HepG2 (cell line): ENCODE results near the gene VIT. TPM values are rescaled to one million over a fixed set of nuclear protein-coding genes. Genes with fewer than 3 reads are reported as not detected.
A peak's percentile ranks its signal among the peaks of the same experiment; 100 is the strongest.

Experiments
- ATAC-seq: fragments of 200-7000 bp; cut with Tn5 transposase; 3 replicates; pipeline ENCODE4 v1.9.1; 2020; ENCODE audit warnings: mild to moderate bottlenecking, moderate library complexity
- BruUV-seq: library from RNA; stranded (reverse); fragments of 400-500 nt; replicated peaks from 2 replicates; lab custom pipeline; 2021; lab: Mats Ljungman, UMichigan
- CTCF ChIA-PET: fragments of 300-600 bp; formaldehyde crosslinking; extraction: SDS; loops from one replicate; lab custom pipeline; 2021; ENCODE audit warnings: low total read pairs, inconsistent platforms, low intra/inter-chr PET ratio; lab: Yijun Ruan, JAX
- POLR2A ChIA-PET: fragments of 350-600 bp; sonication (Branson Sonifier 250); formaldehyde crosslinking; loops from one replicate; lab custom pipeline; 2020; ENCODE audit warnings: antibody characterized with exemption, inconsistent platforms; lab: Yijun Ruan, JAX
- DNase-seq: peaks from one replicate; pipeline ENCODE4 v3.0.0-alpha.2; 2015; ENCODE audit warnings: low spot score
- FAIRE-seq: peaks from 3 replicates; lab custom pipeline; 2011; peaks lifted over from hg19 to GRCh38; lab: Jason Lieb, UNC
- H2AFZ ChIP-seq: one replicate; pipeline ENCODE4 v1.6.1; 2011; ENCODE audit warnings: low read length, inconsistent platforms
- H3K27ac ChIP-seq: fragments of 300-600 bp; 3 replicates; pipeline ENCODE4 v1.8.0; 2011; ENCODE audit warnings: mixed run types, mild to moderate bottlenecking, mixed read lengths, low read length, inconsistent platforms; ENCODE audit not compliant: insufficient read depth; ENCODE audit errors: extremely low read length
- H3K27me3 ChIP-seq, 2 experiments: fragments of 200-600 bp in 1 of 2; 2 replicates in 1 of 2; 3 replicates in 1 of 2; pipeline versions ENCODE4 v1.6.0 to v1.8.0; 2011; ENCODE audit warnings: low read length in 2 of 2, mild to moderate bottlenecking in 2 of 2, moderate library complexity in 2 of 2, inconsistent platforms in 1 of 2; ENCODE audit not compliant: insufficient read depth in 2 of 2, control insufficient read depth in 1 of 2
- H3K36me3 ChIP-seq, 2 experiments: fragments of 200-600 bp in 1 of 2; replicated peaks in 1 of 2; 2 replicates in 1 of 2; 3 replicates in 1 of 2; pipeline versions ENCODE4 v1.5.1 to v1.8.0; 2011; ENCODE audit warnings: low read length in 2 of 2, inconsistent platforms in 1 of 2; ENCODE audit not compliant: insufficient read depth in 2 of 2, control insufficient read depth in 1 of 2
- H3K4me1 ChIP-seq: 2 replicates; pipeline ENCODE4 v1.5.1; 2012; ENCODE audit warnings: low read length, inconsistent platforms; ENCODE audit not compliant: insufficient read depth
- H3K4me2 ChIP-seq: 2 replicates; pipeline ENCODE4 v1.6.0; 2011; ENCODE audit warnings: low read depth, low read length, inconsistent platforms
- H3K4me3 ChIP-seq, 3 experiments: fragments of 200-600 bp in 1 of 3; sonication (generic), shearing (Covaris generic) in 1 of 3; replicated peaks in 1 of 3; 2 replicates each; pipeline ENCODE4 v1.5.1; 2011 to 2016; ENCODE audit warnings: low read length in 3 of 3, inconsistent platforms in 2 of 3, low read depth in 2 of 3, mild to moderate bottlenecking in 2 of 3, control low read depth in 1 of 3, mixed read lengths in 1 of 3; ENCODE audit not compliant: insufficient read depth in 1 of 3
- H3K79me2 ChIP-seq: one replicate; pipeline ENCODE4 v1.6.1; 2011; ENCODE audit warnings: low read length, inconsistent platforms; ENCODE audit not compliant: insufficient read depth
- H3K9ac ChIP-seq: 2 replicates; pipeline ENCODE4 v1.6.0; 2011; ENCODE audit warnings: mild to moderate bottlenecking, low read depth, low read length, inconsistent platforms; ENCODE audit not compliant: insufficient read depth
- H3K9me3 ChIP-seq: 2 replicates; pipeline ENCODE4 v1.5.1; 2012; ENCODE audit warnings: mild to moderate bottlenecking, low read length
- H4K20me1 ChIP-seq: 2 replicates; pipeline ENCODE4 v1.6.0; 2011; ENCODE audit warnings: inconsistent platforms, mild to moderate bottlenecking, low read length, moderate library complexity; ENCODE audit not compliant: insufficient read depth
- FOSL2 ChIP-seq: sonication (generic); formaldehyde crosslinking; IDR thresholded peaks from 2 replicates; pipeline ENCODE4 v1.4.0; 2020; ENCODE audit warnings: missing genetic modification reagents
- GATA4 ChIP-seq: sonication (generic); IDR thresholded peaks from 2 replicates; pipeline ENCODE4 v1.6.1; 2016; ENCODE audit warnings: antibody characterized with exemption, low read depth, borderline replicate concordance
- GPN1 ChIP-seq: sonication (generic); formaldehyde crosslinking; IDR thresholded peaks from 2 replicates; pipeline ENCODE4 v1.5.1; 2020; ENCODE audit warnings: missing genetic modification reagents, borderline replicate concordance
- HNF1A ChIP-seq, 2 experiments: sonication (generic) in 1 of 2; formaldehyde crosslinking in 1 of 2; IDR thresholded peaks; 2 replicates each; pipeline versions ENCODE4 v1.4.0 to v1.6.1; 2016 to 2020; ENCODE audit warnings: borderline replicate concordance in 1 of 2, low read depth in 1 of 2, mild to moderate bottlenecking in 1 of 2, missing genetic modification reagents in 1 of 2
- KLF13 ChIP-seq: sonication (generic); formaldehyde crosslinking; IDR thresholded peaks from 2 replicates; pipeline ENCODE4 v1.4.0; 2020; ENCODE audit warnings: mild to moderate bottlenecking, missing genetic modification reagents
- NBN ChIP-seq: fragments of 450-650 bp; conservative IDR thresholded peaks from 2 replicates; pipeline ENCODE4 v1.6.1; 2017
- NFKB2 ChIP-seq: sonication (generic); formaldehyde crosslinking; IDR thresholded peaks from 2 replicates; pipeline ENCODE4 v1.4.0; 2020; ENCODE audit warnings: missing genetic modification reagents, borderline replicate concordance
- PHF20 ChIP-seq: sonication (generic); formaldehyde crosslinking; IDR thresholded peaks from 2 replicates; pipeline ENCODE4 v1.5.0; 2020; ENCODE audit warnings: mild to moderate bottlenecking, missing genetic modification reagents
- RARA ChIP-seq: IDR thresholded peaks from 2 replicates; pipeline ENCODE4 v1.6.1; 2016; ENCODE audit warnings: missing genetic modification reagents, missing compliant biosample characterization
- RCOR2 ChIP-seq: IDR thresholded peaks from 2 replicates; pipeline ENCODE4 v1.6.1; 2016; ENCODE audit warnings: missing biosample characterization, missing genetic modification reagents
- RFX1 ChIP-seq: fragments of 450-650 bp; IDR thresholded peaks from 2 replicates; pipeline ENCODE4 v1.6.1; 2017
- RORA ChIP-seq: sonication (generic); formaldehyde crosslinking; IDR thresholded peaks from 2 replicates; pipeline ENCODE4 v1.5.0; 2020; ENCODE audit warnings: mild to moderate bottlenecking, missing genetic modification reagents, moderate library complexity
- RXRB ChIP-seq: IDR thresholded peaks from 2 replicates; pipeline ENCODE4 v1.6.1; 2016; ENCODE audit warnings: borderline replicate concordance, missing genetic modification reagents, missing compliant biosample characterization
- ZBTB33 ChIP-seq: sonication (generic); formaldehyde crosslinking; IDR thresholded peaks from 2 replicates; pipeline ENCODE4 v1.4.0; 2020; ENCODE audit warnings: missing genetic modification reagents
- ZFAT ChIP-seq: sonication (generic); formaldehyde crosslinking; conservative IDR thresholded peaks from 2 replicates; pipeline ENCODE4 v1.8.1; 2023; ENCODE audit warnings: missing genetic modification reagents, inconsistent platforms
- ZNF253 ChIP-seq: sonication (generic); formaldehyde crosslinking; IDR thresholded peaks from 2 replicates; pipeline ENCODE4 v1.8.0; 2022; ENCODE audit warnings: mild to moderate bottlenecking, missing genetic modification reagents, borderline replicate concordance
- ZNF644 ChIP-seq: IDR thresholded peaks from 2 replicates; pipeline ENCODE4 v1.6.1; 2016; ENCODE audit warnings: low read depth
- ZSCAN29 ChIP-seq: sonication (generic); formaldehyde crosslinking; conservative IDR thresholded peaks from 2 replicates; pipeline ENCODE4 v1.4.0; 2020; ENCODE audit warnings: mild to moderate bottlenecking, missing genetic modification reagents
- WGBS: methylation state at CpG from one replicate; pipeline ENCODE4 v1.1.6; 2017; ENCODE audit warnings: low lambda C conversion rate; 5-methylcytosine and 5-hydroxymethylcytosine counted together
- in situ Hi-C: cut with HindIII; loops from 2 replicates; pipeline ENCODE4 v1.10.0; 2017; ENCODE audit warnings: low pct_unique_long_range_greater_than_20kb; ENCODE audit not compliant: extremely low pct_ligation_motif_present
- intact Hi-C: fragments of 100-400 bp; cut with micrococcal nuclease; formaldehyde crosslinking; loops from one replicate; pipeline ENCODE4 v1.10.0; 2022; ENCODE audit not compliant: unreplicated experiment
- polyA plus RNA-seq, 8 experiments: library from polyadenylated mRNA; depleted of rRNA in 3 of 8; stranded (reverse) in 7 of 8; unstranded in 1 of 8; fragments of >200 nt; fragmentation: Illumina TruSeq in 4 of 8; extraction: Trizol in 4 of 8; gene quantifications; 2 replicates each; pipeline versions ENCODE4 v1.2.1 to v1.2.3, GENCODE V29; 2011 to 2016; ENCODE audit warnings: low read depth in 4 of 8, missing spikeins in 1 of 8, mixed read lengths in 1 of 8; ENCODE audit not compliant: insufficient read depth in 1 of 8
- total RNA-seq, 5 experiments: library from RNA; depleted of rRNA; stranded (reverse); fragments of >200 nt; fragmentation: Illumina TruSeq; extraction: Trizol; gene quantifications; 2 replicates each; pipeline ENCODE4 v1.2.3, GENCODE V29; 2016; ENCODE audit warnings: low read depth in 1 of 5
- TF ChIP-seq, protein P1 (sequence below): sonication (generic); formaldehyde crosslinking; IDR thresholded peaks from 2 replicates; pipeline ENCODE4 v1.5.1; 2020; ENCODE audit warnings: missing genetic modification reagents, mild to moderate bottlenecking, borderline replicate concordance

Gene VIT
- total and polyA plus RNA-seq, 2 of the 13 experiments (the other 11 are each of a cell fraction or from before 2014, with no cell fraction given), result not detected

GRCh38 chr2:36657703-36658102, 38.8 kb upstream of the VIT start:
- Histone ChIP-seq H3K27ac (peak overlapping the region; percentile 26), H3K27me3 (no peaks in the 10 kb centered on the region), H3K36me3 (no peaks in the 10 kb centered on the region), H3K9me3 (no peaks in the 10 kb centered on the region), H3K4me2 (no peak overlapping the region), H3K4me3 (no peak overlapping the region), H3K79me2 (no peaks in the 10 kb centered on the region), H4K20me1 (no peaks in the 10 kb centered on the region), H3K9ac (no peak overlapping the region), H2AFZ (no peak overlapping the region), H3K4me1 (peaks cover 80% of the 10 kb centered on the region)
- WGBS, result 94% methylated on average over 1 of the region's 1 CpG
- peak; percentile 36 for DNase-seq
- ATAC-seq, result peak; percentile 32; the same call in 1 of the 3 replicates
- ChIA-PET POLR2A (interaction anchor here (3.4 kb wide), 1 partner anchor 8 kb away, joined by 19 read pairs; no protein-coding TSS in a partner anchor), CTCF (no interaction called here)
- in situ Hi-C loops, result no loop called here
- BruUV-seq, result TSS peak; percentile 86
- no peak for FAIRE-seq
- intact Hi-C loops, result no loop called here
- peak; percentile 6; the same call in 1 of the 2 replicates for TF ChIP-seq FOSL2 (CRISPR knock-in tag)
- no peak for TF ChIP-seq RCOR2 (CRISPR knock-in tag)
- no peak for TF ChIP-seq ZSCAN29 (CRISPR knock-in tag)
- 0 out of 2 replicates have a peak, but pooled peaks have one; percentile 14 for TF ChIP-seq ZNF644 (CRISPR knock-in tag)
- no peak for TF ChIP-seq ZFAT (CRISPR knock-in tag)
- no peak for TF ChIP-seq HNF1A (IDR thresholded peaks at IDR 0.05; ENCODE audit: low read depth)
- no peak for TF ChIP-seq HNF1A (CRISPR knock-in tag; IDR thresholded peaks at IDR 0.05; ENCODE audit: borderline replicate concordance)
- 0 out of 2 replicates have a peak, but pooled peaks have one; percentile 39 for TF ChIP-seq RXRB (CRISPR knock-in tag)
- no peak for TF ChIP-seq KLF13
- TF ChIP-seq NBN, result no peak
- TF ChIP-seq ZNF253, result no peak
- TF ChIP-seq, protein P1, sequence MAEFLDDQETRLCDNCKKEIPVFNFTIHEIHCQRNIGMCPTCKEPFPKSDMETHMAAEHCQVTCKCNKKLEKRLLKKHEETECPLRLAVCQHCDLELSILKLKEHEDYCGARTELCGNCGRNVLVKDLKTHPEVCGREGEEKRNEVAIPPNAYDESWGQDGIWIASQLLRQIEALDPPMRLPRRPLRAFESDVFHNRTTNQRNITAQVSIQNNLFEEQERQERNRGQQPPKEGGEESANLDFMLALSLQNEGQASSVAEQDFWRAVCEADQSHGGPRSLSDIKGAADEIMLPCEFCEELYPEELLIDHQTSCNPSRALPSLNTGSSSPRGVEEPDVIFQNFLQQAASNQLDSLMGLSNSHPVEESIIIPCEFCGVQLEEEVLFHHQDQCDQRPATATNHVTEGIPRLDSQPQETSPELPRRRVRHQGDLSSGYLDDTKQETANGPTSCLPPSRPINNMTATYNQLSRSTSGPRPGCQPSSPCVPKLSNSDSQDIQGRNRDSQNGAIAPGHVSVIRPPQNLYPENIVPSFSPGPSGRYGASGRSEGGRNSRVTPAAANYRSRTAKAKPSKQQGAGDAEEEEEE, result no peak
- no peak for TF ChIP-seq PHF20
- no peak for TF ChIP-seq ZBTB33 (CRISPR knock-in tag)
- TF ChIP-seq RARA (CRISPR knock-in tag), result peak; percentile 91
- no peak for TF ChIP-seq GATA4
- TF ChIP-seq RORA, result no peak
- no peak for TF ChIP-seq NFKB2 (CRISPR knock-in tag)
- TF ChIP-seq GPN1 (CRISPR knock-in tag), result no peak
- TF ChIP-seq RFX1, result no peak
